Endodermal cell (in vitro differentiated cells): ENCODE results near the gene ENO4. TPM values are rescaled to one million over a fixed set of nuclear protein-coding genes. Genes with fewer than 3 reads are reported as not detected.

Source experiments
- DNase-seq: peaks from one replicate; pipeline ENCODE4 v3.0.0-alpha.2; 2017
- H3K27ac ChIP-seq: 2 replicates; pipeline ENCODE4 v1.5.1; 2013; ENCODE audit warnings: mild to moderate bottlenecking, low read depth, low read length, moderate library complexity
- H3K27me3 ChIP-seq: 2 replicates; pipeline ENCODE4 v1.6.1; 2013; ENCODE audit warnings: mild to moderate bottlenecking, low read length, moderate library complexity; ENCODE audit not compliant: insufficient read depth, control insufficient read depth, poor library complexity, severe bottlenecking
- H3K36me3 ChIP-seq: 2 replicates; pipeline ENCODE4 v1.7.0; 2013; ENCODE audit warnings: mild to moderate bottlenecking, low read length, moderate library complexity; ENCODE audit not compliant: control insufficient read depth, insufficient read depth
- H3K4me1 ChIP-seq: one replicate; pipeline ENCODE4 v1.7.0; 2013; ENCODE audit warnings: low read length; ENCODE audit not compliant: control insufficient read depth, insufficient read depth
- H3K4me3 ChIP-seq: 2 replicates; pipeline ENCODE4 v1.5.1; 2013; ENCODE audit warnings: mild to moderate bottlenecking, low read length, moderate library complexity
- H3K9ac ChIP-seq: 2 replicates; pipeline ENCODE4 v1.6.1; 2013; ENCODE audit warnings: mild to moderate bottlenecking, low read length, moderate library complexity; ENCODE audit not compliant: poor library complexity, severe bottlenecking; ENCODE audit errors: extremely low read depth
- H3K9me3 ChIP-seq: 2 replicates; pipeline ENCODE4 v1.6.1; 2013; ENCODE audit warnings: mild to moderate bottlenecking, low read length, moderate library complexity; ENCODE audit not compliant: control insufficient read depth
- H3K27ac Mint-ChIP-seq: 2 replicates; pipeline ENCODE4 v1.8.0; 2020; ENCODE audit warnings: mixed read lengths
- H3K27me3 Mint-ChIP-seq: 2 replicates; pipeline ENCODE4 v1.8.0; 2021; ENCODE audit warnings: mild to moderate bottlenecking, mixed read lengths; ENCODE audit not compliant: insufficient read depth
- H3K36me3 Mint-ChIP-seq: 2 replicates; pipeline ENCODE4 v1.8.0; 2020; ENCODE audit warnings: low read depth, mixed read lengths
- H3K4me1 Mint-ChIP-seq: 2 replicates; pipeline ENCODE4 v1.8.0; 2020; ENCODE audit warnings: mixed read lengths
- H3K4me3 Mint-ChIP-seq: 2 replicates; pipeline ENCODE4 v1.8.0; 2020; ENCODE audit warnings: mild to moderate bottlenecking, moderate library complexity, mixed read lengths
- H3K9me3 Mint-ChIP-seq: 2 replicates; pipeline ENCODE4 v1.8.0; 2020; ENCODE audit warnings: mild to moderate bottlenecking, mixed read lengths
- WGBS, 2 experiments: methylation state at CpG; one replicate each; pipeline versions ENCODE4 v1.1.5 to v1.1.7; 2013; ENCODE audit warnings: missing lambda C conversion rate in 2 of 2, mixed read lengths in 1 of 2; ENCODE audit not compliant: insufficient coverage in 1 of 2, insufficient read length in 1 of 2; 5-methylcytosine and 5-hydroxymethylcytosine counted together
- total RNA-seq, 2 donors: library from RNA; stranded (reverse); fragmentation: NEBNext Ultra II Directional in 1 of 2; extraction: Animal tissue kit (Norgen Biotek cat#: 25700) in 1 of 2; gene quantifications; 2 replicates in 1 of 2; 3 replicates in 1 of 2; pipeline ENCODE4 v1.2.1, GENCODE V29; 2021
- TF ChIP-seq, protein P1 (sequence below): fragments of 200-600 bp; sonication (generic); conservative IDR thresholded peaks from 2 replicates; pipeline ENCODE4 v1.5.0; 2021; ENCODE audit warnings: antibody characterized with exemption, mild to moderate bottlenecking

The ENO4 gene
- total RNA-seq, 2 donors from 2014 or later = 1.1 to 2.2 TPM

DNA sequence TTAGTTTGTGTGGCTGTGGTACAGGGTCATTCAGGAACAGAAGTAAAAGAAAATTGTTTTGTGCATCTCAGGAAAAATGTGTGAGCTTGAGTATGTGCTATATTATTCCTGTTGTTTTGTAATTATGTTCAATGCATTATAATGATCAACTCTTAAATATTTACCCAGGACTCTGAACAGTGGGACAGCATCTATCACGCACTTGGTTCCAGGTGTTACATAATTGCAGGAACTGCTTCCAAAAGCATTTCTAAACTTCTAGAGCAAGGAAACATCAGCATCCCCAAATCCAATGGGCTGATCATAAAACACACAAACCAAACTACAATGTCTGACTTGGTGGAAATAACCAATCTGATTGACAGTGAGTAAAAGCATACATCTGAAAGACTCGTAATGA is 26.6 kb downstream of the ENO4 start:
- 95% methylated on average over 1 of the region's 2 CpGs; no CpG with 5 or more reads in 1 of the 2 experiments for WGBS, 2 experiments
- Mint-ChIP-seq H3K4me1 (peaks cover 27% of the 10 kb centered on the region), H3K27me3 (no peaks in the 10 kb centered on the region)

DNA sequence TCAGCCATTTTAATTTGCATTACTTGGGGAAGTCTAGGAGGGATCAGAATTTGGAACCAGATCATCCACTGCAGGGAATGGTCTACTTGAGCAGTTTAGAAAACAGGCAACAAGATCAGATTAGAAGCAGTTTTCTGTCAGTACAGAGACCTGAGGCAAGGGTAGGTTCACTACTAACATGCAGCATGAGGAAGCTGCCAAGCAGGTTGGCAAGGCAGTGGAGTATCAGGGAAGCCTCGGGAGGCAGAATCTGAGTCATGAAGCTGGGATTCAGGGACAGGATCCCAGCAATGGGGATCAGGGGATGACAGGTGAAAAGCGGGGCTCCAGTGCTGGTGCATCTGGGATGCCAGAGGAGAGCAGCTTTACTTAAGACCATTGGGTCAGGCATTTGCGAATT is 28.1 kb downstream of the ENO4 start:
- H3K27me3 ChIP-seq = no peaks in the 10 kb centered on the region
- no peak overlapping the region for H3K27ac ChIP-seq
- peaks cover 2% of the 10 kb centered on the region for H3K9me3 Mint-ChIP-seq
- H3K27me3 Mint-ChIP-seq = no peaks in the 10 kb centered on the region
- DNase-seq = no peak
- no peak overlapping the region for H3K27ac Mint-ChIP-seq
- no peaks in the 10 kb centered on the region for H3K4me1 ChIP-seq
- WGBS, 2 experiments = 93 to 97% methylated on average over 3 of the region's 3 CpGs
- H3K4me3 Mint-ChIP-seq = no peak overlapping the region
- no peak overlapping the region for H3K9ac ChIP-seq
- no peaks in the 10 kb centered on the region for H3K36me3 ChIP-seq
- H3K4me3 ChIP-seq = no peak overlapping the region
- TF ChIP-seq, protein P1, sequence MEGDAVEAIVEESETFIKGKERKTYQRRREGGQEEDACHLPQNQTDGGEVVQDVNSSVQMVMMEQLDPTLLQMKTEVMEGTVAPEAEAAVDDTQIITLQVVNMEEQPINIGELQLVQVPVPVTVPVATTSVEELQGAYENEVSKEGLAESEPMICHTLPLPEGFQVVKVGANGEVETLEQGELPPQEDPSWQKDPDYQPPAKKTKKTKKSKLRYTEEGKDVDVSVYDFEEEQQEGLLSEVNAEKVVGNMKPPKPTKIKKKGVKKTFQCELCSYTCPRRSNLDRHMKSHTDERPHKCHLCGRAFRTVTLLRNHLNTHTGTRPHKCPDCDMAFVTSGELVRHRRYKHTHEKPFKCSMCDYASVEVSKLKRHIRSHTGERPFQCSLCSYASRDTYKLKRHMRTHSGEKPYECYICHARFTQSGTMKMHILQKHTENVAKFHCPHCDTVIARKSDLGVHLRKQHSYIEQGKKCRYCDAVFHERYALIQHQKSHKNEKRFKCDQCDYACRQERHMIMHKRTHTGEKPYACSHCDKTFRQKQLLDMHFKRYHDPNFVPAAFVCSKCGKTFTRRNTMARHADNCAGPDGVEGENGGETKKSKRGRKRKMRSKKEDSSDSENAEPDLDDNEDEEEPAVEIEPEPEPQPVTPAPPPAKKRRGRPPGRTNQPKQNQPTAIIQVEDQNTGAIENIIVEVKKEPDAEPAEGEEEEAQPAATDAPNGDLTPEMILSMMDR = no peak
- H3K36me3 Mint-ChIP-seq = peaks cover 3% of the 10 kb centered on the region
- peaks cover 24% of the 10 kb centered on the region for H3K4me1 Mint-ChIP-seq
- no peaks in the 10 kb centered on the region for H3K9me3 ChIP-seq

More for the DNA sequence above, 26.6 kb downstream of the ENO4 start:
- Histone ChIP-seq H3K4me3 (no peak overlapping the region), H3K27ac (no peak overlapping the region), H3K27me3 (no peaks in the 10 kb centered on the region), H3K9me3 (peaks cover 6% of the 10 kb centered on the region), H3K4me1 (peaks cover 3% of the 10 kb centered on the region), H3K36me3 (no peaks in the 10 kb centered on the region), H3K9ac (no peak overlapping the region)
- DNase-seq = no peak
- Mint-ChIP-seq H3K9me3 (peaks cover 7% of the 10 kb centered on the region), H3K27ac (no peak overlapping the region), H3K4me3 (no peak overlapping the region), H3K36me3 (no peaks in the 10 kb centered on the region)
- TF ChIP-seq, protein P1 = no peak

DNA sequence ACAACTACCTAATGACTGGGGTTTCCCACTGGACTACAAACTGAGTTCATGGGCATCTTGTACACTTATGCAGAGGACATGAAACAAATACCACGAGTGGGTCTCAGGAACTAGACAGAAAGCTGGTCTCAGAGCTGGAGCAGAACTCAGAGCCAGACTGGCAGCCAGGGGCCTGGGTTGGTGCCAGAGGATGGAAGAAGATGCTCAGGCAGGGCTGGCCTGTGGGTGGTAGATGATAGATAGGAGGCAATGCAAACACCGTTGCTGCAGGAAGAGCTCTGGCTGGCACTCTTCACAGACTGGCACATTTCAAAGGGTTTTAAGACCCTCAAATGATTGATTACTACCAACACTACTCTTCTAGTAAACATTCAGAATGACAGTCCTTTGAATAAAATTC is 28.8 kb downstream of the ENO4 start:
- Mint-ChIP-seq H3K27me3 (no peaks in the 10 kb centered on the region), H3K4me1 (peaks cover 21% of the 10 kb centered on the region), H3K9me3 (no peaks in the 10 kb centered on the region), H3K36me3 (peaks cover 3% of the 10 kb centered on the region), H3K4me3 (no peak overlapping the region), H3K27ac (no peak overlapping the region)
- no peaks in the 10 kb centered on the region for H3K36me3 ChIP-seq
- H3K27ac ChIP-seq = no peak overlapping the region
- H3K27me3 ChIP-seq = no peaks in the 10 kb centered on the region
- H3K9me3 ChIP-seq = no peaks in the 10 kb centered on the region
- no peaks in the 10 kb centered on the region for H3K4me1 ChIP-seq
- H3K4me3 ChIP-seq = no peak overlapping the region
- H3K9ac ChIP-seq = no peak overlapping the region
- WGBS, 2 experiments = 73 to 91% methylated on average over 2 of the region's 2 CpGs
- DNase-seq = no peak
- TF ChIP-seq, protein P1 = no peak
